Trophoblast cell (in vitro differentiated cells and primary cell): ENCODE data around the gene ABHD1.

ENCODE experiments used
- DNase-seq, 2 donors: peaks; one replicate each; pipeline ENCODE4 v3.0.0-alpha.2; 2016
- H2AFZ ChIP-seq: 2 replicates; pipeline ENCODE4 v1.6.1; 2013; ENCODE audit warnings: low read length, moderate library complexity, mild to moderate bottlenecking; ENCODE audit not compliant: insufficient read depth, poor library complexity
- H2AK5ac ChIP-seq: 2 replicates; pipeline ENCODE4 v1.6.1; 2013; ENCODE audit warnings: mild to moderate bottlenecking, low read length
- H2BK120ac ChIP-seq: 2 replicates; pipeline ENCODE4 v1.6.1; 2013; ENCODE audit warnings: low read length, mild to moderate bottlenecking, moderate library complexity; ENCODE audit not compliant: insufficient read depth, poor library complexity
- H2BK12ac ChIP-seq: 2 replicates; pipeline ENCODE4 v1.6.1; 2013; ENCODE audit warnings: mild to moderate bottlenecking, low read length, moderate library complexity
- H2BK5ac ChIP-seq: 2 replicates; pipeline ENCODE4 v1.6.1; 2013; ENCODE audit warnings: low read length, low read depth, moderate library complexity, mild to moderate bottlenecking; ENCODE audit not compliant: poor library complexity
- H3K14ac ChIP-seq: 2 replicates; pipeline ENCODE4 v1.6.1; 2013; ENCODE audit warnings: mild to moderate bottlenecking, low read length
- H3K18ac ChIP-seq: 2 replicates; pipeline ENCODE4 v1.6.1; 2013; ENCODE audit warnings: mild to moderate bottlenecking, low read length
- H3K23ac ChIP-seq: 2 replicates; pipeline ENCODE4 v1.6.1; 2013; ENCODE audit warnings: low read length
- H3K27ac ChIP-seq: 2 replicates; pipeline ENCODE4 v1.5.1; 2013; ENCODE audit warnings: low read depth, mild to moderate bottlenecking, inconsistent platforms, low read length, moderate library complexity
- H3K27me3 ChIP-seq: 2 replicates; pipeline ENCODE4 v1.6.1; 2013; ENCODE audit warnings: inconsistent platforms, mild to moderate bottlenecking, low read length, moderate library complexity; ENCODE audit not compliant: insufficient read depth
- H3K36me3 ChIP-seq, 2 experiments: 1 replicate in 1 of 2; 2 replicates in 1 of 2; pipeline ENCODE4 v1.6.1; 2013; ENCODE audit warnings: low read length in 2 of 2, mild to moderate bottlenecking in 2 of 2, moderate library complexity in 1 of 2; ENCODE audit not compliant: insufficient read depth in 2 of 2, control insufficient read depth in 1 of 2
- H3K4ac ChIP-seq: 2 replicates; pipeline ENCODE4 v1.6.1; 2013; ENCODE audit warnings: low read depth, mild to moderate bottlenecking, low read length, moderate library complexity
- H3K4me1 ChIP-seq, 2 experiments: 1 replicate in 1 of 2; 2 replicates in 1 of 2; pipeline ENCODE4 v1.6.1; 2013; ENCODE audit warnings: low read length in 2 of 2, mild to moderate bottlenecking in 2 of 2, moderate library complexity in 1 of 2; ENCODE audit not compliant: insufficient read depth in 2 of 2, control insufficient read depth in 1 of 2
- H3K4me2 ChIP-seq: 2 replicates; pipeline ENCODE4 v1.6.1; 2013; ENCODE audit warnings: inconsistent platforms, mild to moderate bottlenecking, low read length, moderate library complexity
- H3K4me3 ChIP-seq: 2 replicates; pipeline ENCODE4 v1.5.1; 2013; ENCODE audit warnings: mild to moderate bottlenecking, low read depth, low read length, inconsistent platforms
- H3K79me1 ChIP-seq: one replicate; pipeline ENCODE4 v1.6.1; 2013; ENCODE audit warnings: low read length
- H3K79me2 ChIP-seq: 2 replicates; pipeline ENCODE4 v1.6.1; 2013; ENCODE audit warnings: low read length, mild to moderate bottlenecking; ENCODE audit not compliant: control insufficient read depth, insufficient read depth, poor library complexity
- H3K9ac ChIP-seq: 2 replicates; pipeline ENCODE4 v1.6.1; 2013; ENCODE audit warnings: mild to moderate bottlenecking, low read length
- H3K9me3 ChIP-seq: 2 replicates; pipeline ENCODE4 v1.6.1; 2013; ENCODE audit warnings: low read depth, mild to moderate bottlenecking, control low read depth, inconsistent platforms, low read length; ENCODE audit not compliant: insufficient read depth
- H4K12ac ChIP-seq: 2 replicates; pipeline ENCODE4 v1.6.1; 2013; ENCODE audit warnings: low read depth, mild to moderate bottlenecking, low read length, moderate library complexity
- H4K8ac ChIP-seq: 2 replicates; pipeline ENCODE4 v1.6.1; 2013; ENCODE audit warnings: low read depth, mild to moderate bottlenecking, low read length, moderate library complexity
- H4K91ac ChIP-seq: one replicate; pipeline ENCODE4 v1.6.1; 2013; ENCODE audit warnings: low read depth, mild to moderate bottlenecking, low read length, moderate library complexity
- WGBS: extraction: QIAGEN DNeasy Blood & Tissue Kit; methylation state at CpG from one replicate; pipeline ENCODE4 v1.1.7; 2013; ENCODE audit warnings: missing lambda C conversion rate; ENCODE audit not compliant: insufficient read length, insufficient coverage; ENCODE audit errors: extremely low coverage; 5-methylcytosine and 5-hydroxymethylcytosine counted together

The ABHD1 gene

GRCh38 chr2:27177441-27178351 is 54.1 kb downstream of the ABHD1 start:
- no peak overlapping the region for H3K18ac ChIP-seq
- no peak overlapping the region for H4K91ac ChIP-seq
- H2BK120ac ChIP-seq: no peak overlapping the region
- no peaks in the 10 kb centered on the region for H3K27me3 ChIP-seq
- no peaks in the 10 kb centered on the region for H3K79me2 ChIP-seq
- no peak overlapping the region for H2BK5ac ChIP-seq
- H3K23ac ChIP-seq: peak overlapping the region; percentile 22
- no peak overlapping the region for H3K4me3 ChIP-seq
- no peak overlapping the region for H2BK12ac ChIP-seq
- no peaks in the 10 kb centered on the region for H3K9me3 ChIP-seq
- no peak overlapping the region for H4K12ac ChIP-seq
- H3K9ac ChIP-seq: peak overlapping the region; percentile 8
- peak in 1 of 2 donors; percentile 29 for DNase-seq
- H3K36me3 ChIP-seq: no peaks in the 10 kb centered on the region
- H4K8ac ChIP-seq: no peak overlapping the region
- H3K79me1 ChIP-seq: no peaks in the 10 kb centered on the region
- WGBS: no CpG with 5 or more reads among the region's 15 CpGs
- H2AK5ac ChIP-seq: no peak overlapping the region
- H3K27ac ChIP-seq: no peak overlapping the region
- H2AFZ ChIP-seq: no peak overlapping the region
- H3K4me1 ChIP-seq: no peaks in the 10 kb centered on the region
- no peak overlapping the region for H3K4ac ChIP-seq
- no peak overlapping the region for H3K4me2 ChIP-seq
- H3K14ac ChIP-seq: no peak overlapping the region

GRCh38 chr2:27178469-27178868 is 54.9 kb downstream of the ABHD1 start:
- H2AK5ac ChIP-seq: no peak overlapping the region
- no peaks in the 10 kb centered on the region for H3K9me3 ChIP-seq
- H3K4me2 ChIP-seq: no peak overlapping the region
- DNase-seq: no peak
- H3K18ac ChIP-seq: no peak overlapping the region
- no peaks in the 10 kb centered on the region for H3K36me3 ChIP-seq
- H3K27me3 ChIP-seq: no peaks in the 10 kb centered on the region
- WGBS: no CpG with 5 or more reads among the region's 3 CpGs
- no peaks in the 10 kb centered on the region for H3K79me1 ChIP-seq
- H4K91ac ChIP-seq: no peak overlapping the region
- no peak overlapping the region for H3K4me3 ChIP-seq
- no peaks in the 10 kb centered on the region for H3K79me2 ChIP-seq
- no peak overlapping the region for H2BK120ac ChIP-seq
- no peak overlapping the region for H3K4ac ChIP-seq
- H2BK12ac ChIP-seq: no peak overlapping the region
- no peak overlapping the region for H3K14ac ChIP-seq
- H2AFZ ChIP-seq: no peak overlapping the region
- H2BK5ac ChIP-seq: no peak overlapping the region
- no peak overlapping the region for H4K12ac ChIP-seq
- H3K23ac ChIP-seq: no peak overlapping the region
- H3K9ac ChIP-seq: no peak overlapping the region
- H3K4me1 ChIP-seq: no peaks in the 10 kb centered on the region
- H4K8ac ChIP-seq: no peak overlapping the region
- no peak overlapping the region for H3K27ac ChIP-seq

- no peak overlapping the region for H3K18ac ChIP-seq
- no peaks in the 10 kb centered on the region for H3K79me1 ChIP-seq
- H2AK5ac ChIP-seq: no peak overlapping the region
- H3K36me3 ChIP-seq: no peaks in the 10 kb centered on the region
- peaks cover 0 to 1% of the 10 kb centered on the region in 2 experiments for H3K4me1 ChIP-seq
- H3K79me2 ChIP-seq: no peaks in the 10 kb centered on the region
- no peaks in the 10 kb centered on the region for H3K27me3 ChIP-seq
- no peak overlapping the region for H3K4ac ChIP-seq
- no peak overlapping the region for H2AFZ ChIP-seq
- no peak overlapping the region for H2BK12ac ChIP-seq
- no peak overlapping the region for H4K8ac ChIP-seq
- H3K14ac ChIP-seq: no peak overlapping the region
- H3K27ac ChIP-seq: no peak overlapping the region
- H3K9me3 ChIP-seq: no peaks in the 10 kb centered on the region
- H3K4me2 ChIP-seq: no peak overlapping the region
- no peak overlapping the region for H2BK5ac ChIP-seq
- H3K9ac ChIP-seq: no peak overlapping the region
- H3K23ac ChIP-seq: no peak overlapping the region
- no peak overlapping the region for H3K4me3 ChIP-seq
- H4K91ac ChIP-seq: no peak overlapping the region
- H4K12ac ChIP-seq: no peak overlapping the region
- WGBS: no CpG with 5 or more reads among the region's 3 CpGs
- no peak overlapping the region for H2BK120ac ChIP-seq
- no peak for DNase-seq
These were observed 55.9 kb downstream of the ABHD1 start for GRCh38 chr2:27179344-27180000.
